ENCODE measurements around the gene SETD4.
A peak's percentile ranks its signal among the peaks of the same experiment; 100 is the strongest.

The SETD4 gene

GRCh38 chr21:36069713-36070583 lies 9.6 kb upstream of the SETD4 start, which contains the start of gene CBR1:
CBR1 (plus strand) TSS chr21:36070024; CDS start chr21:36070116, 92 bp downstream.
- Histone ChIP-seq H3K27me3 (ENCODE audit: insufficient read depth, insufficient read length) (peaks cover 2% of the 10 kb centered on the region), H3K9me3 (ENCODE audit: insufficient read depth, low read length) (peaks cover 22% of the 10 kb centered on the region), H3K4me1 (ENCODE audit: insufficient read depth, insufficient read length) (no peaks in the 10 kb centered on the region), H3K9ac (ENCODE audit: insufficient read length, low read depth) (peak within 1 kb of the TSS; percentile 82), H3K36me3 (ENCODE audit: insufficient read depth, insufficient read length, low read length) (peaks cover 15% of the 10 kb centered on the region), H3K4me3 (ENCODE audit: insufficient read length, low read depth) (peak within 1 kb of the TSS; percentile 73)
- peak; percentile 52 for DNase-seq (ENCODE audit: low read depth, low spot score)
- TF ChIP-seq SUZ12 (IDR thresholded peaks at IDR 0.05; ENCODE audit: extremely low read depth, insufficient read depth, insufficient read length) = no peak
- TF ChIP-seq ZNF274 (IDR thresholded peaks at IDR 0.05; ENCODE audit: low read depth, low read length) = no peak
- no peak for TF ChIP-seq YY1 (IDR thresholded peaks at IDR 0.05; ENCODE audit: insufficient read depth, insufficient read length)

- no peak for DNase-seq (ENCODE audit: low read depth, low spot score)
- peaks cover 22% of the 10 kb centered on the region for H3K9me3 ChIP-seq (ENCODE audit: insufficient read depth, low read length)
- H3K4me1 ChIP-seq (ENCODE audit: insufficient read depth, insufficient read length) = no peaks in the 10 kb centered on the region
- TF ChIP-seq ZNF274 (IDR thresholded peaks at IDR 0.05; ENCODE audit: low read depth, low read length) (no peak), SUZ12 (IDR thresholded peaks at IDR 0.05; ENCODE audit: extremely low read depth, insufficient read depth, insufficient read length) (no peak), YY1 (IDR thresholded peaks at IDR 0.05; ENCODE audit: insufficient read depth, insufficient read length) (no peak)
- peaks cover 2% of the 10 kb centered on the region for H3K27me3 ChIP-seq (ENCODE audit: insufficient read depth, insufficient read length)
- peaks cover 15% of the 10 kb centered on the region for H3K36me3 ChIP-seq (ENCODE audit: insufficient read depth, insufficient read length, low read length)
- no peak overlapping the region for H3K4me3 ChIP-seq (ENCODE audit: insufficient read length, low read depth)
- H3K9ac ChIP-seq (ENCODE audit: insufficient read length, low read depth) = no peak overlapping the region
These were observed 8.5 kb upstream of the SETD4 start for GRCh38 chr21:36068748-36069398.

DNA sequence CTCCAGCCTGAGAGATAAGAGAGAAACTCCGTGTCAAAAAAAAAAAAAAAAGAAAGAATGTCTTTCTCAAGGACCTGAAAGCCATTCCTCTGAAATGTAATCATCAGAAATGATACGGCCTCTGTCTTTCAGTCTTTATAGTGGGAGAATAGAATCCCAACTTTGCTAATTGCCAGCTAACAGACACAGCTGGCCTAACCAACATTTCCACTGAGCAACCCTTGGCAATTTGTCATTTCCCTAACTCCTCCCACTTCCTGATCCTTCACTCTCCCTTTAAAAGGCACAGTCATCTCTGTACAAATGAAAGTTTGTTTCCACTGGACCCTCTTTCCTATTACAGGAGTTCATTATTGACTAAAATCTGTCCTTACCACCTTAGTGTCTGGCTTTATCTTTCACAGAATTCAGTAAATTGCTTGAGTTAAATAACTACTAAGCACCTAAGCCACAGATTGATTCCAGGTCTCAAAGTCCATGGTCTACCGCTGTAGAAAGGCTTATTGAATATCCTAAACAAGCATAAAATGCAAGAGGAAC lies 5.2 kb upstream of the SETD4 start:
- DNase-seq (ENCODE audit: low read depth, low spot score) = no peak
- H3K4me1 ChIP-seq (ENCODE audit: insufficient read depth, insufficient read length) = no peaks in the 10 kb centered on the region
- H3K4me3 ChIP-seq (ENCODE audit: insufficient read length, low read depth) = no peak overlapping the region
- H3K36me3 ChIP-seq (ENCODE audit: insufficient read depth, insufficient read length, low read length) = no peaks in the 10 kb centered on the region
- TF ChIP-seq ZNF274 (IDR thresholded peaks at IDR 0.05; ENCODE audit: low read depth, low read length) (no peak), YY1 (IDR thresholded peaks at IDR 0.05; ENCODE audit: insufficient read depth, insufficient read length) (no peak), SUZ12 (IDR thresholded peaks at IDR 0.05; ENCODE audit: extremely low read depth, insufficient read depth, insufficient read length) (no peak)
- no peak overlapping the region for H3K9ac ChIP-seq (ENCODE audit: insufficient read length, low read depth)
- H3K9me3 ChIP-seq (ENCODE audit: insufficient read depth, low read length) = peaks cover 22% of the 10 kb centered on the region
- peaks cover 2% of the 10 kb centered on the region for H3K27me3 ChIP-seq (ENCODE audit: insufficient read depth, insufficient read length)

GRCh38 chr21:36064085-36064460 lies 3.7 kb upstream of the SETD4 start:
- DNase-seq (ENCODE audit: low read depth, low spot score) = no peak
- Histone ChIP-seq H3K9ac (ENCODE audit: insufficient read length, low read depth) (no peak overlapping the region), H3K36me3 (ENCODE audit: insufficient read depth, insufficient read length, low read length) (no peaks in the 10 kb centered on the region), H3K27me3 (ENCODE audit: insufficient read depth, insufficient read length) (no peaks in the 10 kb centered on the region), H3K4me3 (ENCODE audit: insufficient read length, low read depth) (no peak overlapping the region), H3K9me3 (ENCODE audit: insufficient read depth, low read length) (peaks cover 14% of the 10 kb centered on the region), H3K4me1 (ENCODE audit: insufficient read depth, insufficient read length) (no peaks in the 10 kb centered on the region)
- TF ChIP-seq ZNF274 (IDR thresholded peaks at IDR 0.05; ENCODE audit: low read depth, low read length) = no peak
- TF ChIP-seq YY1 (IDR thresholded peaks at IDR 0.05; ENCODE audit: insufficient read depth, insufficient read length) = no peak
- TF ChIP-seq SUZ12 (IDR thresholded peaks at IDR 0.05; ENCODE audit: extremely low read depth, insufficient read depth, insufficient read length) = no peak

- Histone ChIP-seq H3K27me3 (ENCODE audit: insufficient read depth, insufficient read length) (no peaks in the 10 kb centered on the region), H3K4me3 (ENCODE audit: insufficient read length, low read depth) (no peak overlapping the region), H3K9ac (ENCODE audit: insufficient read length, low read depth) (no peak overlapping the region), H3K36me3 (ENCODE audit: insufficient read depth, insufficient read length, low read length) (peaks cover 2% of the 10 kb centered on the region), H3K9me3 (ENCODE audit: insufficient read depth, low read length) (peaks cover 8% of the 10 kb centered on the region), H3K4me1 (ENCODE audit: insufficient read depth, insufficient read length) (no peaks in the 10 kb centered on the region)
- no peak for DNase-seq (ENCODE audit: low read depth, low spot score)
- no peak for TF ChIP-seq ZNF274 (IDR thresholded peaks at IDR 0.05; ENCODE audit: low read depth, low read length)
- no peak for TF ChIP-seq SUZ12 (IDR thresholded peaks at IDR 0.05; ENCODE audit: extremely low read depth, insufficient read depth, insufficient read length)
- no peak for TF ChIP-seq YY1 (IDR thresholded peaks at IDR 0.05; ENCODE audit: insufficient read depth, insufficient read length)
These were observed 3.2 kb upstream of the SETD4 start for GRCh38 chr21:36063375-36064084.

DNA sequence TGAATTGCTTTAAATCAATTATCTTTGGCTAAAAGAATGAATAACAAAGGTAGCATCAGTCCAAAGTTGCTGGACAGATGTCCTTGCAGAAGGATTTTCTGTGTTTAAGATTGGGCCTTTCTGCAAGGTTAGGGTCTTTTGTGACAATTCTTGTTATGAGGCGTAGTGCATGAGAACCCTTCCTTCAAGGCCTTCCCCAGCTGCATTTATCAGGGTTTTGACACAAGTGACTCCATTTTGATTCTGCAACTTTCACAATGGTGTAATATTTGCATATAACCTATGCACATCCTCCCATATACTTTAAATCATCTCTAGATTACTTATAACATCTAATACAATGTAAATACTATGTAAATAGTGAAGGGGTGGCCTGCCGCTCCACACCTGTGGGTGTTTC lies 1.1 kb upstream of the SETD4 start:
- TF ChIP-seq YY1 (IDR thresholded peaks at IDR 0.05; ENCODE audit: insufficient read depth, insufficient read length) = no peak
- no peak for TF ChIP-seq SUZ12 (IDR thresholded peaks at IDR 0.05; ENCODE audit: extremely low read depth, insufficient read depth, insufficient read length)
- TF ChIP-seq ZNF274 (IDR thresholded peaks at IDR 0.05; ENCODE audit: low read depth, low read length) = no peak
- H3K4me1 ChIP-seq (ENCODE audit: insufficient read depth, insufficient read length) = peaks cover 4% of the 10 kb centered on the region
- no peak for DNase-seq (ENCODE audit: low read depth, low spot score)

More for the DNA sequence above, 1.1 kb upstream of the SETD4 start:
- peak overlapping the region; percentile 99 for H3K4me3 ChIP-seq (ENCODE audit: insufficient read length, low read depth)
- no peaks in the 10 kb centered on the region for H3K9me3 ChIP-seq (ENCODE audit: insufficient read depth, low read length)
- H3K27me3 ChIP-seq (ENCODE audit: insufficient read depth, insufficient read length) = no peaks in the 10 kb centered on the region
- peak overlapping the region; percentile 98 for H3K9ac ChIP-seq (ENCODE audit: insufficient read length, low read depth)
- peaks cover 23% of the 10 kb centered on the region for H3K36me3 ChIP-seq (ENCODE audit: insufficient read depth, insufficient read length, low read length)

All from NT2/D1 (cell line).